Measurements from ENCODE around the gene CYP1A2.

Gene CYP1A2

GRCh38 chr15:74789171-74789631 is 40.6 kb downstream of the CYP1A2 start:
- peak; percentile 66 for DNase-seq (ENCODE audit: low spot score)

- no peak for DNase-seq (ENCODE audit: low spot score)
These were observed 41.1 kb downstream of the CYP1A2 start for GRCh38 chr15:74789741-74790079.

GRCh38 chr15:74790080-74790916 is 41.7 kb downstream of the CYP1A2 start:
- DNase-seq (ENCODE audit: low spot score) = peak; percentile 51

- DNase-seq (ENCODE audit: low spot score) = no peak
These were observed 42.4 kb downstream of the CYP1A2 start for GRCh38 chr15:74791007-74791406.

GRCh38 chr15:74791667-74792066 is 43.0 kb downstream of the CYP1A2 start:
- DNase-seq (ENCODE audit: low spot score) = no peak

GRCh38 chr15:74792227-74793016 is 43.8 kb downstream of the CYP1A2 start:
- no peak for DNase-seq (ENCODE audit: low spot score)

GRCh38 chr15:74793135-74794028 is 44.7 kb downstream of the CYP1A2 start:
- DNase-seq (ENCODE audit: low spot score) = no peak

- DNase-seq (ENCODE audit: low spot score) = no peak
These were observed 45.8 kb downstream of the CYP1A2 start for GRCh38 chr15:74794248-74794969.

GRCh38 chr15:74794970-74795349 is 46.3 kb downstream of the CYP1A2 start:
- no peak for DNase-seq (ENCODE audit: low spot score)

- no peak for DNase-seq (ENCODE audit: low spot score)
These were observed 47.5 kb downstream of the CYP1A2 start for GRCh38 chr15:74795966-74796625.

- DNase-seq (ENCODE audit: low spot score) = peak; percentile 21
These were observed 50.0 kb downstream of the CYP1A2 start for GRCh38 chr15:74798388-74799254.

GRCh38 chr15:74799255-74799855 is 50.7 kb downstream of the CYP1A2 start:
- DNase-seq (ENCODE audit: low spot score) = no peak

- DNase-seq (ENCODE audit: low spot score) = peak; percentile 64
These were observed 51.4 kb downstream of the CYP1A2 start for GRCh38 chr15:74799856-74800558.

GRCh38 chr15:74800559-74801094 is 52.0 kb downstream of the CYP1A2 start:
- no peak for DNase-seq (ENCODE audit: low spot score)

- no peak for DNase-seq (ENCODE audit: low spot score)
These were observed 52.8 kb downstream of the CYP1A2 start for GRCh38 chr15:74801311-74801997.

- no peak for DNase-seq (ENCODE audit: low spot score)
These were observed 53.6 kb downstream of the CYP1A2 start for GRCh38 chr15:74802290-74802689.

- no peak for DNase-seq (ENCODE audit: low spot score)
These were observed 54.3 kb downstream of the CYP1A2 start for GRCh38 chr15:74802862-74803447.

- no peak for DNase-seq (ENCODE audit: low spot score)
These were observed 56.3 kb downstream of the CYP1A2 start for GRCh38 chr15:74804935-74805334.
